GM23338 (cell line): ENCODE results near the gene EDN2. TPM values are rescaled to one million over a fixed set of nuclear protein-coding genes. Genes with fewer than 3 reads are reported as not detected.
A peak's percentile ranks its signal among the peaks of the same experiment; 100 is the strongest.

Experiments used
- ATAC-seq: fragments of 200-7000 bp; cut with Tn5 transposase; 3 replicates; pipeline ENCODE4 v1.9.1; 2020
- DNase-seq: peaks from one replicate; pipeline ENCODE4 v3.0.0-alpha.2; 2015; ENCODE audit warnings: low spot score
- H2AFZ ChIP-seq: fragments of 200-600 bp; sonication (generic); 2 replicates; pipeline ENCODE4 v1.8.0; 2016; ENCODE audit warnings: antibody characterized with exemption, mild to moderate bottlenecking, moderate library complexity
- H3F3A ChIP-seq: fragments of 200-600 bp; sonication (generic); replicated peaks from 2 replicates; pipeline ENCODE4 v1.8.0; 2017; ENCODE audit warnings: antibody characterized with exemption, mixed run types, low read depth
- H3K27ac ChIP-seq: fragments of 200-600 bp; sonication (generic); 2 replicates; pipeline ENCODE4 v1.6.1; 2016; ENCODE audit warnings: low read depth
- H3K27me3 ChIP-seq: fragments of 200-600 bp; sonication (generic); 2 replicates; pipeline ENCODE4 v1.8.0; 2016; ENCODE audit warnings: mild to moderate bottlenecking, mixed run types, moderate library complexity; ENCODE audit not compliant: insufficient read depth
- H3K36me3 ChIP-seq: fragments of 200-600 bp; sonication (generic); 2 replicates; pipeline ENCODE4 v1.8.0; 2016; ENCODE audit warnings: mild to moderate bottlenecking; ENCODE audit not compliant: insufficient read depth
- H3K4me1 ChIP-seq: fragments of 200-600 bp; sonication (generic); 2 replicates; pipeline ENCODE4 v1.8.0; 2016; ENCODE audit warnings: mild to moderate bottlenecking, moderate library complexity; ENCODE audit not compliant: insufficient read depth
- H3K4me2 ChIP-seq: fragments of 200-600 bp; sonication (generic); 2 replicates; pipeline ENCODE4 v1.7.1; 2017; ENCODE audit warnings: mixed run types
- H3K4me3 ChIP-seq: fragments of 200-600 bp; sonication (generic); 2 replicates; pipeline ENCODE4 v1.6.1; 2016; ENCODE audit warnings: mixed run types
- H3K79me2 ChIP-seq: fragments of 200-600 bp; sonication (generic); replicated peaks from 2 replicates; pipeline ENCODE4 v1.8.0; 2017; ENCODE audit warnings: mild to moderate bottlenecking; ENCODE audit not compliant: insufficient read depth
- H3K9me2 ChIP-seq: fragments of 200-600 bp; sonication (generic); 2 replicates; pipeline ENCODE4 v1.8.0; 2017; ENCODE audit not compliant: insufficient read depth
- H4K20me1 ChIP-seq: fragments of 200-600 bp; sonication (generic); replicated peaks from 2 replicates; pipeline ENCODE4 v1.8.0; 2017; ENCODE audit warnings: mild to moderate bottlenecking; ENCODE audit not compliant: insufficient read depth
- H3K27ac Mint-ChIP-seq: 2 replicates; pipeline ENCODE4 v1.8.0; 2020; ENCODE audit warnings: inconsistent platforms, mild to moderate bottlenecking, moderate library complexity, mixed read lengths
- H3K27me3 Mint-ChIP-seq: 3 replicates; pipeline ENCODE4 v1.8.0; 2022; ENCODE audit warnings: low read depth, mild to moderate bottlenecking, moderate library complexity, mixed read lengths, inconsistent platforms; ENCODE audit not compliant: insufficient read depth, poor library complexity
- H3K36me3 Mint-ChIP-seq: 3 replicates; pipeline ENCODE4 v1.8.0; 2021; ENCODE audit warnings: low read depth, mild to moderate bottlenecking, inconsistent platforms, moderate library complexity, mixed read lengths
- H3K4me1 Mint-ChIP-seq: 3 replicates; pipeline ENCODE4 v1.8.0; 2020; ENCODE audit warnings: mild to moderate bottlenecking, inconsistent platforms, mixed read lengths
- H3K4me3 Mint-ChIP-seq: 3 replicates; pipeline ENCODE4 v1.8.0; 2021; ENCODE audit warnings: moderate library complexity, mild to moderate bottlenecking, inconsistent platforms, mixed read lengths
- H3K9me3 Mint-ChIP-seq: 3 replicates; pipeline ENCODE4 v1.8.0; 2020; ENCODE audit warnings: moderate library complexity, mild to moderate bottlenecking, inconsistent platforms, mixed read lengths
- CTCF ChIP-seq, 2 experiments: fragments of 200-600 bp in 1 of 2; sonication (generic) in 1 of 2; conservative IDR thresholded peaks; 2 replicates each; pipeline versions ENCODE4 v1.5.1 to v1.6.1; 2016 to 2017; ENCODE audit warnings: antibody characterized with exemption in 2 of 2, low read depth in 2 of 2, mild to moderate bottlenecking in 2 of 2, moderate library complexity in 1 of 2
- EZH2 ChIP-seq: fragments of 200-600 bp; sonication (generic); IDR thresholded peaks from one replicate; pipeline ENCODE4 v1.8.0; 2017; ENCODE audit warnings: antibody characterized with exemption, mild to moderate bottlenecking, low read depth; ENCODE audit not compliant: unreplicated experiment
- NANOG ChIP-seq: IDR thresholded peaks from 2 replicates; pipeline ENCODE4 v1.6.1; 2016; ENCODE audit warnings: antibody characterized with exemption, borderline replicate concordance
- POLR2AphosphoS5 ChIP-seq: IDR thresholded peaks from 2 replicates; pipeline ENCODE4 v1.6.1; 2016; ENCODE audit warnings: antibody characterized with exemption, low read depth
- STAT1 ChIP-seq: IDR thresholded peaks from one replicate; pipeline ENCODE4 v1.6.1; 2016; ENCODE audit warnings: antibody characterized with exemption; ENCODE audit not compliant: unreplicated experiment
- ZNF114 ChIP-seq: fragments of 250-450 bp; sonication (Bioruptor Pico); IDR thresholded peaks from 2 replicates; pipeline ENCODE4 v1.5.0; 2020; ENCODE audit warnings: mild to moderate bottlenecking, moderate library complexity
- ZNF462 ChIP-seq: fragments of 250-450 bp; sonication (Bioruptor Pico); IDR thresholded peaks from 2 replicates; pipeline ENCODE4 v1.5.0; 2020; ENCODE audit warnings: mild to moderate bottlenecking, moderate library complexity
- polyA plus RNA-seq: library from polyadenylated mRNA; unstranded; fragments of >200 nt; fragmentation: Nextera tagmentation; extraction: Ambion mirVana; gene quantifications from 2 replicates; pipeline ENCODE4 v1.2.1, GENCODE V29; 2016
- total RNA-seq: library from RNA; depleted of rRNA; stranded (reverse); fragments of >200 nt; shearing (Covaris generic); gene quantifications from 2 replicates; pipeline ENCODE4 v1.2.3, GENCODE V29; 2014

Gene EDN2
- total and polyA plus RNA-seq, 2 experiments from 2014 or later, result not detected

GRCh38 chr1:41524676-41525675 is 40.5 kb upstream of the EDN2 start (continued):
- TF ChIP-seq ZNF462 (CRISPR knock-in tag), result no peak
- no peak for TF ChIP-seq POLR2AphosphoS5
- TF ChIP-seq CTCF (conservative IDR thresholded peaks at IDR 0.05; ENCODE audit: low read depth in 2 of 2), result no peak

DNA sequence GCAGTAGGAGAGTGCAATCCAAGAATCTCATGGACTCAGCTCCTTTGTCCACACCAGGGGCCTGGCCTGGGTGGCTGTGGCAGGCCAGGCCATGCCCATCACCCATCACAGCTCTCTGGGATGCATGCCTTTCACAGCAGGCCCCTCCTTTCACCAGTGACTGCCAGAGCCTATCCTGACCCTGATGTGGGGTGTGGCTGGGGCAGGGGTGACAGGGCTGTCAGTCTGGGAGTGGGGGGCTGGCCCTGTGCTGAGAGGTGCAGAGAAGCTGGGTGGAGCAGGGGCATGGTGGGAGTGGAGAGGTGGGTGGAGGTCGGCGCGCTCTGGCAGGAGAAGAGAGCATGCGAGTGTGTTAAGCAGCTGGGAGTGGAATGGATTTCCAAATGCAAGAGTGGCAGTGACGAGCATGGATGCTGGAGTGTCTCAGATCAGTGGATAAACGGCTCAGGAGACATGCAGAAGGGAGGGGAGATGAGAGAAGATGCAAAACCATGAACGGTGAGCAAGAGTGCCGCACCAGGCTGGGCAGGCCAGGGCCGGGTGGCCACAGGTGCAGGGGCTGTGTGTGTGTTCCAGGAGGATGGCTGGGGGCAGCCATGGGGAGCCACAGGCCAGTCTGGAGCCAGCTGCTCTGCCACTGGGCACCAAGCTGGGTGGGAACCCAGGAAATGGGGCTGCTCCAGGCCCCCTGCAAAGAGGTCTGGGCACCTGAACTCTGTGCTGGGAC is 39.6 kb upstream of the EDN2 start:
- H3K27me3 ChIP-seq, result no peaks in the 10 kb centered on the region
- H3K4me2 ChIP-seq, result no peak overlapping the region
- H3F3A ChIP-seq, result no peaks in the 10 kb centered on the region
- DNase-seq (no peak), ATAC-seq (peak; percentile 41)
- H3K4me1 ChIP-seq, result no peaks in the 10 kb centered on the region
- no peaks in the 10 kb centered on the region; the same call in 2 of the 3 replicates for H3K36me3 Mint-ChIP-seq
- no peaks in the 10 kb centered on the region for H4K20me1 ChIP-seq
- no peak overlapping the region for H3K27ac Mint-ChIP-seq
- no peak overlapping the region for H2AFZ ChIP-seq
- H3K27ac ChIP-seq, result no peak overlapping the region
- no peak overlapping the region for H3K4me3 Mint-ChIP-seq
- H3K4me1 Mint-ChIP-seq, result peaks cover 6% of the 10 kb centered on the region; the same call in 2 of the 3 replicates
- H3K9me2 ChIP-seq, result peaks cover 7% of the 10 kb centered on the region; the same call in 1 of the 2 replicates
- no peaks in the 10 kb centered on the region for H3K79me2 ChIP-seq
- H3K9me3 Mint-ChIP-seq, result peaks cover 12% of the 10 kb centered on the region
- peaks cover 15% of the 10 kb centered on the region for H3K27me3 Mint-ChIP-seq
- H3K36me3 ChIP-seq, result no peaks in the 10 kb centered on the region
- no peak overlapping the region for H3K4me3 ChIP-seq
- TF ChIP-seq EZH2 (no peak), ZNF114 (CRISPR knock-in tag) (no peak), STAT1 (no peak), POLR2AphosphoS5 (no peak), NANOG (no peak)
